Left lung (tissue), 10 donors: ENCODE results near the gene KIF16B. TPM values are rescaled to one million over a fixed set of nuclear protein-coding genes. Genes with fewer than 3 reads are reported as not detected.

Experiments
- ATAC-seq: fragments of 200-7000 bp; cut with Tn5 transposase; one replicate; pipeline ENCODE4 v1.9.1; 2020; ENCODE audit warnings: moderate library complexity
- DNase-seq, 4 donors: peaks; one replicate each; pipeline ENCODE4 v3.0.0-alpha.2; 2013 to 2020
- H3K27ac ChIP-seq, 2 donors: fragments of 200-600 bp; sonication (generic) in 1 of 2; one replicate each; pipeline versions ENCODE4 v1.5.0 to v1.8.0; 2020 to 2021
- H3K27me3 ChIP-seq, 2 donors: fragments of 200-600 bp; sonication (generic) in 1 of 2; one replicate each; pipeline versions ENCODE4 v1.5.0 to v1.8.0; 2020 to 2021
- H3K36me3 ChIP-seq, 2 donors: fragments of 200-600 bp; sonication (generic) in 1 of 2; one replicate each; pipeline versions ENCODE4 v1.5.0 to v1.8.0; 2020 to 2021
- H3K4me1 ChIP-seq, 2 donors: fragments of 200-600 bp; one replicate each; pipeline ENCODE4 v1.8.0; 2021
- H3K4me3 ChIP-seq, 2 donors: fragments of 200-600 bp; sonication (generic) in 1 of 2; one replicate each; pipeline versions ENCODE4 v1.5.0 to v1.8.0; 2020 to 2021; ENCODE audit warnings: mild to moderate bottlenecking in 1 of 2
- H3K9me3 ChIP-seq, 2 donors: fragments of 200-600 bp; sonication (generic) in 1 of 2; one replicate each; pipeline versions ENCODE4 v1.5.0 to v1.8.0; 2020 to 2021
- CTCF ChIP-seq, 2 donors: fragments of 200-600 bp; sonication (generic) in 1 of 2; IDR thresholded peaks; one replicate each; pipeline versions ENCODE4 v1.5.0 to v1.8.0; 2021; ENCODE audit warnings: antibody characterized with exemption in 2 of 2
- intact Hi-C, 2 donors: fragments of 100-400 bp; cut with DNase I; formaldehyde crosslinking; loops; one replicate each; pipeline versions ENCODE4 v1.11.2 to v1.14.2; 2022
- polyA plus RNA-seq, 6 donors: library from polyadenylated mRNA; unstranded; fragments of 120-200 nt; gene quantifications; one replicate each; pipeline ENCODE4 v1.2.1, GENCODE V29; 2013; ENCODE audit not compliant: insufficient read length in 6 of 6
- total RNA-seq, 2 donors: library from RNA; stranded (reverse); fragmentation: NEBNext Ultra II Directional; extraction: Animal tissue kit (Norgen Biotek cat#: 25700); gene quantifications; one replicate each; pipeline ENCODE4 v1.2.1, GENCODE V29; 2021
- donor health status: DM: no; HTN: yes; CAD: no.
- donor health status: DM: no; HTN: no; CAD: no.

KIF16B gene
- total and polyA plus RNA-seq, 8 donors: 9.1 to 23.8 (median 12.8) TPM

DNA sequence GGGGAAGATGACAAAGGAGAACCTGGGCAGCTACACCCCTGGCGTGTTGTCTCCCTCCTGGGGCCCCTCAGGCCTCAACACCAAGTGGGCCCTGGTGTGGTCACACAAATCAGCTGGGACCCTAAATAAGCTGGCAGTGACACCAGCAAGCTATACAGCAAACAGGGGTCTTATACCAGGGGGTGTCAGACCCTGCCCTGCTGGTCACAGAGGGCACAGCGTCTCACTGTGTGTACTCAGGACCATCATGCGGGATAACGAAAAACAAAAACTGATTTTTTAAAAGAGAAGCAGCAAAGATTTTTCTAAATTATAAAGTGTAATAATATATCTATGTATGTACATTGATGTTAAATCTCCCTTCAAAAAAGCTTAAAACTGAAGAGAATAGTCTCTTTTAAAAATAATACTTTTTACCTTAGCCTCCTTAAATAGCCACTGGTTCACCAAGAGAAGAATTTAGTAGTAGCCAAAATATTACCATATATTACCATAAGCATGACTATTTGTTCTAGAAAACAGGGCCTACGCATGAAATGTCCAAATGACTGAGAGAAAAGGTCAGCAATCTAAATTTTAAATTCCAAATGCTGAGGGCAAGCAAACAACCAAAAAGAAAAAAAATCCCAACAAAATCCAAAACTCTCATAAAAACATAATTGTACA, 220.4 kb downstream of the KIF16B start:
- no peak for DNase-seq
- ATAC-seq: no peak
- H3K4me1 ChIP-seq: no peaks in the 10 kb centered on the region
- TF ChIP-seq CTCF (IDR thresholded peaks at IDR 0.05): no peak
- H3K27ac ChIP-seq: no peak overlapping the region
- intact Hi-C loops: no loop called here
- no peaks in the 10 kb centered on the region for H3K9me3 ChIP-seq
- H3K27me3 ChIP-seq: no peaks in the 10 kb centered on the region
- no peak overlapping the region for H3K4me3 ChIP-seq
- no peaks in the 10 kb centered on the region for H3K36me3 ChIP-seq

- no peak for ATAC-seq
- H3K4me3 ChIP-seq: no peak overlapping the region
- intact Hi-C loops: no loop called here
- H3K27me3 ChIP-seq: no peaks in the 10 kb centered on the region
- TF ChIP-seq CTCF (IDR thresholded peaks at IDR 0.05): no peak
- H3K9me3 ChIP-seq: no peaks in the 10 kb centered on the region
- H3K36me3 ChIP-seq: no peaks in the 10 kb centered on the region
- H3K4me1 ChIP-seq: no peaks in the 10 kb centered on the region
- no peak overlapping the region for H3K27ac ChIP-seq
- DNase-seq: no peak
Observed at GRCh38 chr20:16352321-16352720, 220.9 kb downstream of the KIF16B start.

- TF ChIP-seq CTCF (IDR thresholded peaks at IDR 0.05): no peak
- no peak for ATAC-seq
- Histone ChIP-seq H3K4me3 (no peak overlapping the region), H3K27ac (no peak overlapping the region), H3K4me1 (no peaks in the 10 kb centered on the region), H3K27me3 (no peaks in the 10 kb centered on the region), H3K36me3 (peaks cover 0 to 3% of the 10 kb centered on the region in 2 donors), H3K9me3 (no peaks in the 10 kb centered on the region)
- DNase-seq: no peak
- intact Hi-C loops: no loop called here
Observed at GRCh38 chr20:16351415-16351814, 221.8 kb downstream of the KIF16B start.

- ATAC-seq: no peak
- Histone ChIP-seq H3K4me3 (no peak overlapping the region), H3K27ac (no peak overlapping the region), H3K27me3 (no peaks in the 10 kb centered on the region), H3K36me3 (peaks cover 0 to 7% of the 10 kb centered on the region in 2 donors), H3K4me1 (no peaks in the 10 kb centered on the region), H3K9me3 (no peaks in the 10 kb centered on the region)
- TF ChIP-seq CTCF (IDR thresholded peaks at IDR 0.05): no peak
- no peak for DNase-seq
- intact Hi-C loops: no loop called here
Observed at GRCh38 chr20:16350465-16350864, 222.8 kb downstream of the KIF16B start.

- intact Hi-C loops: no loop called here
- no peak for ATAC-seq
- TF ChIP-seq CTCF (IDR thresholded peaks at IDR 0.05): no peak
Observed at GRCh38 chr20:16349523-16350260, 223.6 kb downstream of the KIF16B start.

More at GRCh38 chr20:16349523-16350260, 223.6 kb downstream of the KIF16B start:
- Histone ChIP-seq H3K4me3 (no peak overlapping the region), H3K36me3 (peaks cover 0 to 7% of the 10 kb centered on the region in 2 donors), H3K9me3 (no peaks in the 10 kb centered on the region), H3K27me3 (no peaks in the 10 kb centered on the region), H3K27ac (no peak overlapping the region), H3K4me1 (no peaks in the 10 kb centered on the region)
- DNase-seq: no peak
